HG03575 (cell line): ENCODE measurements around the gene MESD.
"Not testable (repeated sequence)": the region's sequence is repeated elsewhere in the genome, so short reads cannot be mapped to it uniquely, and the experiment has no call there.

Experiments
- ATAC-seq: cut with Tn5 transposase; IDR thresholded peaks from one replicate; pipeline ENCODE4 v1.9.1; 2021; ENCODE audit not compliant: unreplicated experiment, insufficient number of reproducible peaks, low FRiP score; ENCODE audit errors: extremely low read depth

The MESD gene

DNA sequence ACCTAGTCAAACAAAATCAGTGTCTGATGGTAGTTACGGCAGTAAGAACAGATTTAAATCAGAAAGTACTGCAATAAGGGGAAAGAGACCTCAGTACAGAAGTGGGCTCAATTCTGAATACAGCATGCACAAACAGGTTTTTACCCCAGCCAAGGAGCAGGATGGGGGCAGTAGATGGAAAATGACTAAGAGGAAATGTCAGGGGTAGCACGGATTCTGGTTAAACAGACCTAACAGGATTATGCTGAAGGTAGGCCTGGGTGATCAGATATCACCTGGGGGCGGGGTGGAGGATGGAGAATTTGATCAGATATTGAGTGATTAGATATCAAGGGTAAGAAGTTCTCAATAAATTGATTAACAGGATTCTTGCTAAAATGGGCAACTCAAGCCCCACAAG, 19.0 kb downstream of the MESD start:
- ATAC-seq = no peak

GRCh38 chr15:80970018-80970657, 19.5 kb downstream of the MESD start:
- no peak for ATAC-seq

DNA sequence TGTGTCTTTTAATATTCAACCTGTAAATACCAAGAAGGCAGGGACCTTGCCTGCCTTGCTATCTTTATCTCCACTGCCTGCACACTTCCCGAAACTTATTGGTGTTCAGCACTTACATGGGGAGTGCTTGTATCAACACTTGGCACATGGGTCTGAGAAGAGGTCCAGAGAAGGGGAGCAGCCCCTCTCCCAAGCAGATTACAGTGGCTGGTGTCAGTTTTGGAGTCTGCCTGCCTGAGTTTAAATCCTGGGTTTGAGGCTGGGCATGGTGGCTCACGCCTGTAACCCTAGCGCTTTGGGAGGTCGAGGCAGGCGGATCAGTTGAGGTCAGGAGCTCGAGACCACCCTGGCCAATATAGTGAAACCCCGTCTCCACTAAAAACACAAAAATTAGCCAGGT, 20.3 kb downstream of the MESD start:
- ATAC-seq = no peak

- ATAC-seq = no peak
Observed at GRCh38 chr15:80967991-80968510, 21.6 kb downstream of the MESD start.

- no peak for ATAC-seq
Observed at GRCh38 chr15:80967451-80967850, 22.2 kb downstream of the MESD start.

GRCh38 chr15:80966431-80967197, 23.0 kb downstream of the MESD start:
- ATAC-seq = no peak

- ATAC-seq = not testable (repeated sequence)
Observed at GRCh38 chr15:80965454-80965853, 24.2 kb downstream of the MESD start.

GRCh38 chr15:80958818-80959495, 30.7 kb downstream of the MESD start:
- no peak for ATAC-seq

DNA sequence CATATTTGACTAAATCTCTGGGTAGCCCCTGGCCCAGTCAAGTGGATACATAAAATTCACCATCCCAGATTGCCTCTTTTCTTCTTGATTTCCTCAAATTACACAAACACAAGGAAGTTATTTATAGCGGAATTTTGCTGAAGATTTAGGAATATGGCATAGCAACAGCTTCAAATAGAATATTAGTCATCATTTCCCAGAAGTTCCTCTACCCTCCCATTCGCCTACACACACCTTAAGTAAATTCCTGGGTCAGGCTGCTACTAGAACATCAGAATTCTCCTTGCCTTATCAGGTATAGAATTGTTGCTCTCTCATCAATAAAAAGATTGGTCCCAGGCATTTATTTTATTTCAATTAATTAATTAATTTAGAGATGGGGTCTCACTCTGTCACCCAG, 31.6 kb downstream of the MESD start:
- ATAC-seq = no peak

DNA sequence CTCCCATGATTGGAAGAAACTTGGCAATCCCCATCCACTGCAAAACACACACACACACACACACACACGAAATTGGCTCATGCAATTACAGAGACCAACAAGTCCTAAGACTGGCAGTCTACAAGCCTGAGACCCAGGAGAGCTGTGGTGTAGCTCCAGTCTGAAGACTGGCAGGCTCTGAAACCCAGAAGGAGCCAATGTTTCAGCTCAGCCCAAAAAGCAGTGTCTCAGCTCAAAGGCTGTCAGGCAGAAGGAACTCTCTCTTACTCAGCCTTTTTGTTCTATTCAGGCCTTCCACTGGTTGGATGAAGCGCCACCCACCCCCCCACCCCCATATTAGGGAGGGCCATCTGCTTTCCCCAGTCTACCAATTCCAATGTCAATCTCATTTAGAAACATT, 32.1 kb downstream of the MESD start:
- ATAC-seq = no peak

DNA sequence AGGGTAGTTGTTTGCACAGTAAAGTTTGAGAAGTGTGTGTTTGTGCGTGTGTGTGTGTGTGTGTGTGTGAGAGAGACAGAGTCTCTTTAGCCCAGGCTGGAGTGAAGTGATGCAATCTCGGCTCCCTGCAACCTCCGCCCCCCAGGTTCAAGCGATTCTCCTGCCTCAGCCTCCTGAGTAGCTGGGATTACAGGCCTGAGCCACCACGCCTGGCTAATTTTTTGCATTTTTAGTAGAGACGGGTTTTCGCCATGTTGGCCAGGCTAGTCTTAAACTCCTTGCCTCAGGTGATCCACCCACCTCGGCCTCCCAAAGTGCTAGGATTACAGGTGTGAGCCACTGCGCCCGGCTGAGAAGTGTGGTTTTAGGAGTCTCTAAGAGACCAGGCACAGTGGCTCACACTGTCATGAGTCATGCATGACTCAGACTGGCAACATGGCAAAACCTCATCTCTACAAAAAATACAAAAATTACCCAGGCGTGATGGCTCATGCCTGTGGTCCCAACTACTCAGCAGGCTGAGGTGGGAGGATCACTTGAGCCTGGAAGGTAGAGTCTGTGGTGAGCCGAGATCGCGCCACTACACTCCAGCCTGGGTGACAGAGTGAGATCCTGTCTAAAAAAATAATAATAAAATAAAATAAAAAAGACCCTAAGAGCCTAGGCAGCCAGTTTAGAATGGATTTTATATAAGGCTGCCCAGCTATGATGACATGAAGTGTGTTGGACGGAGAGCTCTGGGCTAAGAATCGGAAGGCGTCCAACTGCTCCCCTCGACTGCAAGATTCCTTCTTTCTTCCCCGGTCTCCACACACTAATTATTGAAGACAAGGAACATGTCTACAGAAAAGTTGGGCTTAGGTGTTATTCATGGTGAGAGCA, 33.8 kb downstream of the MESD start:
- not testable (repeated sequence) for ATAC-seq

GRCh38 chr15:80953953-80954778, 35.5 kb downstream of the MESD start:
- ATAC-seq = no peak

GRCh38 chr15:80953001-80953952, 36.3 kb downstream of the MESD start:
- no peak for ATAC-seq

DNA sequence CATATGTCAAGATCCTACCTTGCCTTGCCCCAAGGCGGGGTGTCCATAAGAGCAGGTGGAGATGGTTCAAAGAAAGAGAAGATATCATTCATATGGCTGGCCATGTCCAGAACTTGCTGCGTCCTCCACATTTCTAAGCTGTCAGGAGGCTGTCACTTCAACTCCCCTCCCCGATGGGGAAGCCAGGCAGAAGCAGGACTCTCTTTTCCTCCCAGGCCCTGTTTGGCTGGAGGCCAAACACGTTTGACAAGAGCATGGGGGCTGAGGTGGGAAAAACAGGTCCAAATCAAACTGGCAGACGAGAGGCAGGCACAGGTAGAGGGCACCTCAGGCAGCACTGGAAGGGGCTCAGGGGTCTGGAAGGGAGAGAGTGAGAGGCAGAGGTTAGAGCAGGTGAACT, 37.7 kb downstream of the MESD start:
- ATAC-seq = no peak

DNA sequence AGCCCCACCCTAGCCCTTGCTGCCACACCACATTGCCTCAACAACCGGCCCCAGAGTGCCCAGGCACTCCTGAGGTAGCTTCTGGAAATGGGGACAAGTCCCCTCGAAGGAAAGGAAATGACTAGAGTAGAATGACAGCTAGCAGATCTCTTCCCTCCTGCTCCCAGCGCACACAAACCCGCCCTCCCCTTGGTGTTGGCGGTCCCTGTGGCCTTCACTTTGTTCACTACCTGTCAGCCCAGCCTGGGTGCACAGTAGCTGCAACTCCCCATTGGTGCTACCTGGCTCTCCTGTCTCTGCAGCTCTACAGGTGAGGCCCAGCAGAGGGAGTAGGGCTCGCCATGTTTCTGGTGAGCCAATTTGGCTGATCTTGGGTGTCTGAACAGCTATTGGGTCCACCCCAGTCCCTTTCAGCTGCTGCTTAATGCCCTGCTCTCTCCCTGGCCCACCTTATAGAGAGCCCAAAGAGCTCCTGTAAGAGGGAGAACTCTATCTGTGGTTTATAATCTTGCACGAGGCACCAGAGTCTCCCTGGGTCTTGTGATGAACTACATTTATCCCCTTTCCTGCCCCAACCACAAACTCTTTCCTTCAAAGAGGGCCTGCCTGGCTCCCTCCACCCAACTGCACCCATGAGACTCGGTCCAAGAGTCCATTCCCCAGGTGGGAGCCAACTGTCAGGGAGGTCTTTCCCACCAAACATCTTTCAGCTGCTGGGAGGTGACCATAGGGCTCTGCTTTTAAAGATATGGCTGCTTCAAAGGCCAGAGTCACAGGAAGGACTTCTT, 39.1 kb downstream of the MESD start:
- ATAC-seq = no peak

- no peak for ATAC-seq
Observed at GRCh38 chr15:80949756-80950155, 39.9 kb downstream of the MESD start.
